Uterus (tissue), 2 donors: Measurements from ENCODE around the gene THSD4.

Experiments
- POLR2A ChIP-seq, 2 donors: fragments of 450-650 bp; IDR thresholded peaks; one replicate each; pipeline ENCODE4 v1.6.1; 2016; ENCODE audit warnings: antibody characterized with exemption in 2 of 2, mild to moderate bottlenecking in 1 of 2, moderate library complexity in 1 of 2
- TF ChIP-seq, protein P1 (sequence below), 4 experiments: fragments of 200-600 bp in 2 of 4; fragments of 450-650 bp in 2 of 4; sonication (generic) in 2 of 4; IDR thresholded peaks; one replicate each; pipeline ENCODE4 v1.5.1; 2016 to 2019; ENCODE audit warnings: antibody characterized with exemption in 4 of 4, mild to moderate bottlenecking in 2 of 4, moderate library complexity in 1 of 4

DNA sequence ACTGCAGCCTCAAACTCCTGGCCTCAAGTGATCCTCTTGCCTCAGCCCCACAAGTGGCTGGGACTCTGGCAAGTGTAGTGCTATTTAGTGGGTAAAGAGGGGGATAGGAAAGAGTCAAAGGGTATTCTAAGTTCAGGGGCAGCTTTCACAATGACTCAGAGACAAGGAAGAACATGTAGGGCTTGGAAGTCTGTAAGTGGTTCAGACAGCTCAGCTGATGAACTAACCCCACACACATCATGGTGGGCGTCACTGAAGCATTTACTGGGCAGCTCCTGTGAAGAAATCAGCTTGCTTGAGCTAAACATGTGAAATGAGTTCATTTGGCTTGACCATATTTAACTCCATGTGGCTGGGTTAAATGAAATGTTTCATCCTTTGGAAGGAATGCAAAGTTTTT lies 34.6 kb upstream of the THSD4 start:
- TF ChIP-seq, protein P1, sequence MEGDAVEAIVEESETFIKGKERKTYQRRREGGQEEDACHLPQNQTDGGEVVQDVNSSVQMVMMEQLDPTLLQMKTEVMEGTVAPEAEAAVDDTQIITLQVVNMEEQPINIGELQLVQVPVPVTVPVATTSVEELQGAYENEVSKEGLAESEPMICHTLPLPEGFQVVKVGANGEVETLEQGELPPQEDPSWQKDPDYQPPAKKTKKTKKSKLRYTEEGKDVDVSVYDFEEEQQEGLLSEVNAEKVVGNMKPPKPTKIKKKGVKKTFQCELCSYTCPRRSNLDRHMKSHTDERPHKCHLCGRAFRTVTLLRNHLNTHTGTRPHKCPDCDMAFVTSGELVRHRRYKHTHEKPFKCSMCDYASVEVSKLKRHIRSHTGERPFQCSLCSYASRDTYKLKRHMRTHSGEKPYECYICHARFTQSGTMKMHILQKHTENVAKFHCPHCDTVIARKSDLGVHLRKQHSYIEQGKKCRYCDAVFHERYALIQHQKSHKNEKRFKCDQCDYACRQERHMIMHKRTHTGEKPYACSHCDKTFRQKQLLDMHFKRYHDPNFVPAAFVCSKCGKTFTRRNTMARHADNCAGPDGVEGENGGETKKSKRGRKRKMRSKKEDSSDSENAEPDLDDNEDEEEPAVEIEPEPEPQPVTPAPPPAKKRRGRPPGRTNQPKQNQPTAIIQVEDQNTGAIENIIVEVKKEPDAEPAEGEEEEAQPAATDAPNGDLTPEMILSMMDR (IDR thresholded peaks at IDR 0.05): no peak
- TF ChIP-seq POLR2A (IDR thresholded peaks at IDR 0.05): no peak
